Measurements from ENCODE around the gene TPK1. TPM values are rescaled to one million over a fixed set of nuclear protein-coding genes. Genes with fewer than 3 reads are reported as not detected.

TPK1 gene
- total RNA-seq, 2 donors from 2014 or later: 4.5 to 5.1 TPM

- TF ChIP-seq, protein P1, sequence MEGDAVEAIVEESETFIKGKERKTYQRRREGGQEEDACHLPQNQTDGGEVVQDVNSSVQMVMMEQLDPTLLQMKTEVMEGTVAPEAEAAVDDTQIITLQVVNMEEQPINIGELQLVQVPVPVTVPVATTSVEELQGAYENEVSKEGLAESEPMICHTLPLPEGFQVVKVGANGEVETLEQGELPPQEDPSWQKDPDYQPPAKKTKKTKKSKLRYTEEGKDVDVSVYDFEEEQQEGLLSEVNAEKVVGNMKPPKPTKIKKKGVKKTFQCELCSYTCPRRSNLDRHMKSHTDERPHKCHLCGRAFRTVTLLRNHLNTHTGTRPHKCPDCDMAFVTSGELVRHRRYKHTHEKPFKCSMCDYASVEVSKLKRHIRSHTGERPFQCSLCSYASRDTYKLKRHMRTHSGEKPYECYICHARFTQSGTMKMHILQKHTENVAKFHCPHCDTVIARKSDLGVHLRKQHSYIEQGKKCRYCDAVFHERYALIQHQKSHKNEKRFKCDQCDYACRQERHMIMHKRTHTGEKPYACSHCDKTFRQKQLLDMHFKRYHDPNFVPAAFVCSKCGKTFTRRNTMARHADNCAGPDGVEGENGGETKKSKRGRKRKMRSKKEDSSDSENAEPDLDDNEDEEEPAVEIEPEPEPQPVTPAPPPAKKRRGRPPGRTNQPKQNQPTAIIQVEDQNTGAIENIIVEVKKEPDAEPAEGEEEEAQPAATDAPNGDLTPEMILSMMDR (IDR thresholded peaks at IDR 0.05): no peak
- TF ChIP-seq POLR2AphosphoS5 (IDR thresholded peaks at IDR 0.05) (no peak), POLR2A (IDR thresholded peaks at IDR 0.05) (no peak)
- Histone ChIP-seq H3K27me3 (replicated peaks; ENCODE audit: insufficient read depth) (no peaks in the 10 kb centered on the region), H3K4me3 (no peak overlapping the region), H3K4me1 (replicated peaks) (no peaks in the 10 kb centered on the region), H3K36me3 (no peaks in the 10 kb centered on the region), H3K9me3 (no peaks in the 10 kb centered on the region), H3K27ac (no peak overlapping the region)
- WGBS: 85% methylated on average over 2 of the region's 2 CpGs
- no peak for DNase-seq (ENCODE audit: low spot score)
- intact Hi-C loops (cut with DNase I): loop anchor here (10.0 kb wide), 1 partner anchor 95 kb away; no protein-coding TSS in a partner anchor
Measured at GRCh38 chr7:144830024-144830785, 5.6 kb downstream of the TPK1 start.

DNA sequence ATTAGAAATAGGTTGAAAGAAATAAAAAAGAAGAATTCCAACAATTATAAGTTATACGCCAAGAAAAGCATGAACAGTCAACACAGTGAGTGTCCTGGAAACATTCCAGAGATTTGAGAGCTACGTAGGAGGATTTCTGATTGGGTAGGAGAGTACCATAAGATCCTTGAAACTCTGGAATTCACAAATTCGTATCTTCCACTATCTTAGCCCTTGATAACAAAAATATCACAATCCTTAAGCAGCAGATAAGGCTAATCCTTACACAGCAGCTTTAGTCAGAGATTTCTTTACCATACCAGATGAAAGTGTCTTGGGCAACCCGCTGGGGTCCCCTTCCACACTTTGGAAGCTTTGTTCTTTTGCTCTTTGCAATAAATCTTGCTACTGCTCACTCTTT lies 8.2 kb downstream of the TPK1 start:
- no peak for DNase-seq (ENCODE audit: low spot score)
- Histone ChIP-seq H3K4me1 (replicated peaks) (no peaks in the 10 kb centered on the region), H3K27ac (no peak overlapping the region), H3K36me3 (no peaks in the 10 kb centered on the region), H3K4me3 (no peak overlapping the region), H3K9me3 (no peaks in the 10 kb centered on the region), H3K27me3 (replicated peaks; ENCODE audit: insufficient read depth) (no peaks in the 10 kb centered on the region)
- intact Hi-C loops (cut with DNase I): no loop called here
- TF ChIP-seq POLR2A (IDR thresholded peaks at IDR 0.05) (no peak), POLR2AphosphoS5 (IDR thresholded peaks at IDR 0.05) (no peak)
- TF ChIP-seq, protein P1 (IDR thresholded peaks at IDR 0.05): no peak
- WGBS: 55% methylated on average over 4 of the region's 4 CpGs

DNA sequence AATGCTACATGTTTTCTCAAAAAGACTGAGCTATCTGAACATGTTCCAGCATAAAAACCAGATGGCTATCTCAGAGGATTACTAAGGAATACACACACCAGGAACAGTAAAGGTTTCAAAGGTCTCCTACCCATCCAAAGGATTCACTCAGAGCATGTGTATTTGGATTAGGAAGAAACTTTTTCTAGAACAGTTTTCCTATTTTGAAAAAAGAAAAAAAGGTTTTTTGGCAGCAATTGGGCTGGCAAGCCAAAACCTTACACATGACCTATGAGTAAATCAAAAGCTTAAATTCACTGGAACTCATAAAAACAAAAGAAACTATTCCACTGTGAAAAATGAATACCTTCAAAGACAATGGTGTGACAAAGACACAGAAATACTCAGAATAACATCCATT lies 9.6 kb downstream of the TPK1 start:
- Histone ChIP-seq H3K27me3 (replicated peaks; ENCODE audit: insufficient read depth) (no peaks in the 10 kb centered on the region), H3K9me3 (no peaks in the 10 kb centered on the region)

DNA sequence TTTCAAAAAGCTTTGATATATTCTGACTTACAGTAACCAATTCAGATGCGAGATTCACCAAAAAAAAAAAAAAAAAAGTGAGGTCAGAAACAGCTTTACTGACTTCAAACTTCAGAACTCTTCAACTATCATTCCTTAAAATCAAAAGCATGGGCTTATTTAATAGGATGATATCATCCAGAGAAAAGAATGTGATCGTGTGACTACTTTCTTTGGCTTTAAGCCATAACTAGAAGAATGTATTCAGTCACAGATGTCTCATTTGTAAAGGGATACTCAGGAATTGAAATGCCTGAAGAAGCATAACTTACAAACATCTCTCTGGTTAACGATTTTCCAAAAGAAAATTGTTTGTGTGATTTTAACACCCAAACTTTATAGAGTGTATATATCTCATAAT lies 11.5 kb downstream of the TPK1 start:
- TF ChIP-seq, protein P1 (IDR thresholded peaks at IDR 0.05): no peak
- TF ChIP-seq POLR2AphosphoS5 (IDR thresholded peaks at IDR 0.05): no peak
- TF ChIP-seq POLR2A (IDR thresholded peaks at IDR 0.05): no peak
- intact Hi-C loops (cut with DNase I): no loop called here
- Histone ChIP-seq H3K27me3 (replicated peaks; ENCODE audit: insufficient read depth) (no peaks in the 10 kb centered on the region), H3K9me3 (no peaks in the 10 kb centered on the region), H3K4me1 (replicated peaks) (no peaks in the 10 kb centered on the region), H3K4me3 (no peak overlapping the region), H3K27ac (no peak overlapping the region), H3K36me3 (no peaks in the 10 kb centered on the region)
- 24% methylated on average over 3 of the region's 3 CpGs for WGBS
- no peak for DNase-seq (ENCODE audit: low spot score)

More for the DNA sequence above, 9.6 kb downstream of the TPK1 start:
- Histone ChIP-seq H3K36me3 (no peaks in the 10 kb centered on the region), H3K4me3 (no peak overlapping the region), H3K4me1 (replicated peaks) (no peaks in the 10 kb centered on the region), H3K27ac (no peak overlapping the region)
- no peak for DNase-seq (ENCODE audit: low spot score)
- TF ChIP-seq, protein P1 (IDR thresholded peaks at IDR 0.05): no peak
- TF ChIP-seq POLR2A (IDR thresholded peaks at IDR 0.05) (no peak), POLR2AphosphoS5 (IDR thresholded peaks at IDR 0.05) (no peak)
- intact Hi-C loops (cut with DNase I): no loop called here

- Histone ChIP-seq H3K9me3 (no peaks in the 10 kb centered on the region), H3K27me3 (replicated peaks; ENCODE audit: insufficient read depth) (no peaks in the 10 kb centered on the region), H3K4me1 (replicated peaks) (no peaks in the 10 kb centered on the region), H3K27ac (no peak overlapping the region), H3K36me3 (no peaks in the 10 kb centered on the region), H3K4me3 (no peak overlapping the region)
- intact Hi-C loops (cut with DNase I): no loop called here
- 83% methylated on average over 3 of the region's 3 CpGs for WGBS
- DNase-seq (ENCODE audit: low spot score): no peak
- no peak for TF ChIP-seq POLR2A (IDR thresholded peaks at IDR 0.05)
- no peak for TF ChIP-seq POLR2AphosphoS5 (IDR thresholded peaks at IDR 0.05)
- TF ChIP-seq, protein P1 (IDR thresholded peaks at IDR 0.05): no peak
Measured at GRCh38 chr7:144822223-144822622, 13.6 kb downstream of the TPK1 start.
